SK-N-SH (cell line): ENCODE measurements around the gene IL15. TPM values are rescaled to one million over a fixed set of nuclear protein-coding genes. Genes with fewer than 3 reads are reported as not detected.
A peak's percentile ranks its signal among the peaks of the same experiment; 100 is the strongest.

Experiments
- CTCF ChIA-PET: fragments of 300-600, 350-600 bp; formaldehyde crosslinking; extraction: SDS; loops from one replicate; lab custom pipeline; 2021; lab: Yijun Ruan, JAX
- POLR2A ChIA-PET: fragments of 350-600 bp; sonication (Branson Sonifier 250); formaldehyde crosslinking; extraction: SDS; loops from one replicate; lab custom pipeline; 2020; ENCODE audit warnings: antibody characterized with exemption, inconsistent platforms; lab: Yijun Ruan, JAX
- DNase-seq: peaks from one replicate; pipeline ENCODE4 v3.0.0; 2012
- H2AFZ ChIP-seq: fragments of 200-600 bp; sonication (generic); 2 replicates; pipeline ENCODE4 v1.8.1; 2016; ENCODE audit warnings: antibody characterized with exemption, mild to moderate bottlenecking, low read depth
- H3F3A ChIP-seq: fragments of 200-600 bp; sonication (generic); replicated peaks from 2 replicates; pipeline ENCODE3; 2016; ENCODE audit warnings: antibody characterized with exemption, mild to moderate bottlenecking; ENCODE audit not compliant: insufficient read depth
- H3K27ac ChIP-seq, 2 experiments: fragments of 200-500 bp in 1 of 2; fragments of 200-600 bp in 1 of 2; sonication (Bioruptor generic) in 1 of 2; sonication (generic), shearing (Covaris generic) in 1 of 2; 2 replicates each; pipeline versions ENCODE4 v1.5.1 to v1.6.1; 2014 to 2016; ENCODE audit warnings: low read depth in 2 of 2, inconsistent platforms in 1 of 2, low read length in 1 of 2, mild to moderate bottlenecking in 1 of 2, mixed read lengths in 1 of 2
- H3K27me3 ChIP-seq: fragments of 200-600 bp; sonication (generic), shearing (Covaris generic); 2 replicates; pipeline ENCODE4 v1.6.1; 2016; ENCODE audit warnings: mixed run types; ENCODE audit not compliant: insufficient read depth
- H3K36me3 ChIP-seq, 2 experiments: fragments of 200-500 bp in 1 of 2; fragments of 200-600 bp in 1 of 2; sonication (Bioruptor generic) in 1 of 2; sonication (generic) in 1 of 2; replicated peaks in 1 of 2; 2 replicates each; pipeline versions ENCODE3 to v1.5.1; 2014 to 2016; ENCODE audit warnings: low read length in 1 of 2, mild to moderate bottlenecking in 1 of 2; ENCODE audit not compliant: insufficient read depth in 2 of 2, control insufficient read depth in 1 of 2
- H3K4me1 ChIP-seq, 2 experiments: fragments of 200-500 bp in 1 of 2; fragments of 200-600 bp in 1 of 2; sonication (Bioruptor generic) in 1 of 2; sonication (generic), shearing (Covaris generic) in 1 of 2; 2 replicates each; pipeline versions ENCODE4 v1.5.1 to v1.6.1; 2014 to 2016; ENCODE audit warnings: low read depth in 1 of 2, low read length in 1 of 2, mixed run types in 1 of 2; ENCODE audit not compliant: insufficient read depth in 2 of 2, control insufficient read depth in 1 of 2
- H3K4me2 ChIP-seq: fragments of 200-600 bp; sonication (generic), shearing (Covaris generic); 2 replicates; pipeline ENCODE4 v1.6.1; 2017; ENCODE audit warnings: mixed run types
- H3K4me3 ChIP-seq, 2 experiments: fragments of 200-500 bp in 1 of 2; fragments of 200-600 bp in 1 of 2; sonication (Bioruptor generic) in 1 of 2; sonication (generic), shearing (Covaris generic) in 1 of 2; 2 replicates each; pipeline versions ENCODE4 v1.5.1 to v1.8.1; 2014 to 2016; ENCODE audit warnings: low read depth in 2 of 2, inconsistent platforms in 1 of 2, low read length in 1 of 2, mild to moderate bottlenecking in 1 of 2, mixed read lengths in 1 of 2, moderate library complexity in 1 of 2
- H3K79me2 ChIP-seq: fragments of 200-600 bp; sonication (generic); 2 replicates; pipeline ENCODE4 v1.8.1; 2017; ENCODE audit warnings: mild to moderate bottlenecking; ENCODE audit not compliant: insufficient read depth
- H3K9ac ChIP-seq: fragments of 200-600 bp; sonication (generic); 2 replicates; pipeline ENCODE4 v1.6.1; 2017; ENCODE audit warnings: mixed run types
- H3K9me2 ChIP-seq: fragments of 200-600 bp; sonication (generic); 2 replicates; pipeline ENCODE4 v1.6.1; 2017; ENCODE audit warnings: mixed run types
- H3K9me3 ChIP-seq: fragments of 200-600 bp; sonication (generic); 2 replicates; pipeline ENCODE4 v1.6.1; 2017; ENCODE audit warnings: mixed run types, mild to moderate bottlenecking, moderate library complexity
- H4K20me1 ChIP-seq: fragments of 200-600 bp; sonication (generic); 2 replicates; pipeline ENCODE4 v1.6.1; 2017; ENCODE audit warnings: mild to moderate bottlenecking, mixed run types; ENCODE audit not compliant: insufficient read depth
- ELF1 ChIP-seq: IDR thresholded peaks from 2 replicates; pipeline ENCODE4 v1.4.0; 2012
- EZH2phosphoT487 ChIP-seq: fragments of 200-600 bp; sonication (generic); IDR thresholded peaks from 2 replicates; pipeline ENCODE4 v1.6.1; 2017; ENCODE audit warnings: low read depth, mixed run types, mild to moderate bottlenecking, antibody characterized with exemption, moderate library complexity, borderline replicate concordance
- FOSL2 ChIP-seq: IDR thresholded peaks from 2 replicates; pipeline ENCODE4 v1.4.0; 2012; ENCODE audit warnings: low read depth, mild to moderate bottlenecking, moderate library complexity, borderline replicate concordance
- FOXJ3 ChIP-seq: sonication (generic); formaldehyde crosslinking; IDR thresholded peaks from 2 replicates; pipeline ENCODE4 v1.5.1; 2020; ENCODE audit warnings: mild to moderate bottlenecking, missing genetic modification reagents
- FOXM1 ChIP-seq: IDR thresholded peaks from 2 replicates; pipeline ENCODE4 v1.4.0; 2012; ENCODE audit warnings: low read depth, mild to moderate bottlenecking
- GABPA ChIP-seq: IDR thresholded peaks from 2 replicates; pipeline ENCODE4 v1.4.0; 2012; ENCODE audit warnings: low read depth, mild to moderate bottlenecking
- MAX ChIP-seq: IDR thresholded peaks from 2 replicates; pipeline ENCODE4 v1.4.0; 2012; ENCODE audit warnings: low read depth
- MEF2A ChIP-seq: IDR thresholded peaks from 2 replicates; pipeline ENCODE4 v1.4.0; 2012; ENCODE audit warnings: low read depth, borderline replicate concordance
- NFIC ChIP-seq: IDR thresholded peaks from 2 replicates; pipeline ENCODE4 v1.4.0; 2012; ENCODE audit warnings: borderline replicate concordance
- NRF1 ChIP-seq: IDR thresholded peaks from 2 replicates; pipeline ENCODE4 v1.6.1; 2012; ENCODE audit warnings: low read depth, mild to moderate bottlenecking, low read length
- PBX3 ChIP-seq: IDR thresholded peaks from 2 replicates; pipeline ENCODE4; 2012
- POLR2AphosphoS5 ChIP-seq: IDR thresholded peaks from 2 replicates; pipeline ENCODE4 v1.6.1; 2012; ENCODE audit warnings: low read depth, low read length
- RAD21 ChIP-seq: IDR thresholded peaks from 2 replicates; pipeline ENCODE4 v1.6.1; 2012; ENCODE audit warnings: mild to moderate bottlenecking, low read length
- RCOR1 ChIP-seq: fragments of 150-350 bp; IDR thresholded peaks from 2 replicates; pipeline ENCODE4 v1.6.1; 2017; ENCODE audit warnings: antibody characterized with exemption, low read length
- SMC3 ChIP-seq: IDR thresholded peaks from 2 replicates; pipeline ENCODE4 v1.6.1; 2012; ENCODE audit warnings: low read depth, low read length, improper control_type of control experiment
- TCF12 ChIP-seq: IDR thresholded peaks from 2 replicates; pipeline ENCODE4 v1.4.0; 2012
- TEAD4 ChIP-seq: IDR thresholded peaks from 2 replicates; pipeline ENCODE4 v1.4.0; 2012; ENCODE audit warnings: mild to moderate bottlenecking, borderline replicate concordance; ENCODE audit not compliant: insufficient read depth
- USF2 ChIP-seq: fragments of 150-350 bp; IDR thresholded peaks from 2 replicates; pipeline ENCODE4 v1.6.1; 2017; ENCODE audit warnings: antibody characterized with exemption, low read length, low read depth, borderline replicate concordance
- WGBS: methylation state at CpG from one replicate; pipeline ENCODE4 v1.1.6; 2017; ENCODE audit warnings: low lambda C conversion rate; 5-methylcytosine and 5-hydroxymethylcytosine counted together
- polyA plus RNA-seq, 3 experiments: library from polyadenylated mRNA; depleted of rRNA; stranded (reverse); fragments of >200 nt; gene quantifications; 2 replicates each; pipeline ENCODE4 v1.2.3, GENCODE V29; 2012

IL15 gene
- polyA plus RNA-seq, 1 of the 3 experiments (the other 2 are of a cell fraction): 3.7 TPM

- CTCF ChIA-PET: no interaction called here
- POLR2A ChIA-PET: no interaction called here
- H3K36me3 ChIP-seq: no peaks in the 10 kb centered on the region
- H3K9me2 ChIP-seq: no peaks in the 10 kb centered on the region
- H4K20me1 ChIP-seq: no peaks in the 10 kb centered on the region
- no peak overlapping the region for H3K4me2 ChIP-seq
- no peaks in the 10 kb centered on the region for H3K27me3 ChIP-seq
- H3K9ac ChIP-seq: no peak overlapping the region
- DNase-seq: no peak
- H2AFZ ChIP-seq: peak overlapping the region; percentile 26; the same call in 1 of the 2 replicates
- 22% methylated on average over 1 of the region's 1 CpG for WGBS
- H3K9me3 ChIP-seq: no peaks in the 10 kb centered on the region
- no peaks in the 10 kb centered on the region for H3K4me1 ChIP-seq
- H3K4me3 ChIP-seq: no peak overlapping the region
- TF ChIP-seq NFIC (no peak), SMC3 (no peak), EZH2phosphoT487 (no peak), TCF12 (no peak), ELF1 (no peak), FOSL2 (peak; percentile 26; the same call in 1 of the 2 replicates), POLR2AphosphoS5 (no peak), RCOR1 (no peak), TEAD4 (no peak), FOXJ3 (no peak), NRF1 (no peak), MAX (no peak), MEF2A (no peak), USF2 (no peak), PBX3 (peak; percentile 68)
- TF ChIP-seq, all 33 proteins: peak for 2
- Histone ChIP-seq H3K79me2 (no peaks in the 10 kb centered on the region), H3F3A (no peaks in the 10 kb centered on the region), H3K27ac (no peak overlapping the region)
These were observed 123.5 kb downstream of the IL15 start for GRCh38 chr4:141759796-141760425.

GRCh38 chr4:141761926-141762325, 125.5 kb downstream of the IL15 start:
- Histone ChIP-seq H3K4me2 (no peak overlapping the region), H2AFZ (no peak overlapping the region), H3K4me1 (no peaks in the 10 kb centered on the region), H3K4me3 (no peak overlapping the region), H3F3A (no peaks in the 10 kb centered on the region), H3K27me3 (no peaks in the 10 kb centered on the region), H4K20me1 (no peaks in the 10 kb centered on the region), H3K9ac (no peak overlapping the region), H3K9me3 (no peaks in the 10 kb centered on the region), H3K36me3 (no peaks in the 10 kb centered on the region), H3K27ac (no peak overlapping the region), H3K9me2 (no peaks in the 10 kb centered on the region), H3K79me2 (no peaks in the 10 kb centered on the region)
- ChIA-PET CTCF (no interaction called here), POLR2A (no interaction called here)
- TF ChIP-seq FOXM1 (no peak), RAD21 (no peak), GABPA (no peak)
- DNase-seq: no peak
- WGBS: 77% methylated on average over 2 of the region's 2 CpGs
